ENCODE data around the gene CCL19.

DNA sequence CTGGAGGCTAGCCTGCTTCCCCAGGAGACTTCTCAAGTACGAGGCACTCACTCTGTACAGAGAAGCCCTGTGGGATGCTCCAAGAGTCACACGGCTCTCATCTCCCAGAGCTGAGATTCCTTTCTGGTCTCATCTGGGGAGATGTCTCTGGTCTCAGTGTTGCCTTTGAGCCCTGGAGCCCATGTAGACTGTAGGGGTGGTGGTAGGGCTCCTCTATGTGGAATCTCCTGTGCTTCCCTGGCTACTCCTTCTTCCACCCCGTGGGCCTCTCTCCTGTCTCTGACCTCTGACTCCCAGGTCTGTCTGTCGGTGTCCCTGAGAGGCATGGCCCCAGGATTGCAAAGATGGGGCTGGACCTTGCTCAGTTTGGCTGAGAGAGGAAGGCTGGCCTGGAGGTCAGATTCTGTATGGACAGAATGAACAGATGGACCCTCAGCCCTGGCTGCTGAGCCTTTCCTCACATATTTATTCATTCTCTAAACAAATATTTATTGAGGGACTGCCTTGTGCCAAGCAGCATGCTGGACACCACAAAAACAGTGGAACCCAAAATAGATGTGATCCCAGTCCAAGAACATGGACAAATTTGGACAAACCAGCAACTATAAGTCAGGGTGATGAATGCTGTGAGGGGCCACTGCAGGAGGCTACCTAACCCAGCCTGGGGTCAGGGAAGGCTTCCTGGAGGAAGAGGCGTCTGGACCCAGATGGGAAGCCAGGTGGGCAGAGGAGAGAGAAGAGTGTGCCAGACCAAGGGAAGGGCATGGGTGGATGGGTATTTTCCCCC is 2.6 kb downstream of the CCL19 start:
- TF ChIP-seq, protein P1, sequence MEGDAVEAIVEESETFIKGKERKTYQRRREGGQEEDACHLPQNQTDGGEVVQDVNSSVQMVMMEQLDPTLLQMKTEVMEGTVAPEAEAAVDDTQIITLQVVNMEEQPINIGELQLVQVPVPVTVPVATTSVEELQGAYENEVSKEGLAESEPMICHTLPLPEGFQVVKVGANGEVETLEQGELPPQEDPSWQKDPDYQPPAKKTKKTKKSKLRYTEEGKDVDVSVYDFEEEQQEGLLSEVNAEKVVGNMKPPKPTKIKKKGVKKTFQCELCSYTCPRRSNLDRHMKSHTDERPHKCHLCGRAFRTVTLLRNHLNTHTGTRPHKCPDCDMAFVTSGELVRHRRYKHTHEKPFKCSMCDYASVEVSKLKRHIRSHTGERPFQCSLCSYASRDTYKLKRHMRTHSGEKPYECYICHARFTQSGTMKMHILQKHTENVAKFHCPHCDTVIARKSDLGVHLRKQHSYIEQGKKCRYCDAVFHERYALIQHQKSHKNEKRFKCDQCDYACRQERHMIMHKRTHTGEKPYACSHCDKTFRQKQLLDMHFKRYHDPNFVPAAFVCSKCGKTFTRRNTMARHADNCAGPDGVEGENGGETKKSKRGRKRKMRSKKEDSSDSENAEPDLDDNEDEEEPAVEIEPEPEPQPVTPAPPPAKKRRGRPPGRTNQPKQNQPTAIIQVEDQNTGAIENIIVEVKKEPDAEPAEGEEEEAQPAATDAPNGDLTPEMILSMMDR (conservative IDR thresholded peaks at IDR 0.05; ENCODE audit: low read depth, low read length) = no peak
- TF ChIP-seq EZH2 (IDR thresholded peaks at IDR 0.05; ENCODE audit: low read length, unreplicated experiment) = no peak
- TF ChIP-seq EZH2phosphoT487 (IDR thresholded peaks at IDR 0.05; ENCODE audit: borderline replicate concordance, low read length) = no peak
